Stimulated activated CD8-positive, alpha-beta memory T cell treated with anti-CD3 and anti-CD28 coated beads, Interleukin-15, amount 100 ng/mL, for 1 hour (primary cell): ENCODE data around the gene SLC7A6OS.

ENCODE experiments used
- DNase-seq: peaks from one replicate; pipeline ENCODE4 v3.0.0-alpha.2; 2020; ENCODE audit warnings: low read depth

The SLC7A6OS gene

GRCh38 chr16:68279726-68280558 lies 30.8 kb downstream of the SLC7A6OS start:
- no peak for DNase-seq

GRCh38 chr16:68276223-68276622 lies 34.5 kb downstream of the SLC7A6OS start:
- DNase-seq: no peak

- no peak for DNase-seq
Observed at GRCh38 chr16:68275611-68276191, 35.0 kb downstream of the SLC7A6OS start.

- no peak for DNase-seq
Observed at GRCh38 chr16:68274441-68274840, 36.3 kb downstream of the SLC7A6OS start.

- no peak for DNase-seq
Observed at GRCh38 chr16:68273896-68274295, 36.9 kb downstream of the SLC7A6OS start.

- no peak for DNase-seq
Observed at GRCh38 chr16:68273459-68273858, 37.3 kb downstream of the SLC7A6OS start.

- DNase-seq: no peak
Observed at GRCh38 chr16:68272507-68273209, 38.1 kb downstream of the SLC7A6OS start.

- no peak for DNase-seq
Observed at GRCh38 chr16:68270353-68270752, 40.4 kb downstream of the SLC7A6OS start.

GRCh38 chr16:68269793-68270192 lies 41.0 kb downstream of the SLC7A6OS start:
- DNase-seq: no peak

- no peak for DNase-seq
Observed at GRCh38 chr16:68267612-68268405, 42.9 kb downstream of the SLC7A6OS start.

- no peak for DNase-seq
Observed at GRCh38 chr16:68265078-68265920, 45.4 kb downstream of the SLC7A6OS start.

- peak; percentile 58 for DNase-seq
Observed at GRCh38 chr16:68264128-68265077, 46.3 kb downstream of the SLC7A6OS start, which contains the start of gene SLC7A6. SLC7A6 (plus strand) TSS chr16:68264526; CDS start chr16:68274727, 10,201 bp downstream.

GRCh38 chr16:68263559-68264127 lies 47.1 kb downstream of the SLC7A6OS start:
- DNase-seq: no peak

GRCh38 chr16:68259007-68259825 lies 51.5 kb downstream of the SLC7A6OS start:
- DNase-seq: no peak

- no peak for DNase-seq
Observed at GRCh38 chr16:68257906-68258800, 52.6 kb downstream of the SLC7A6OS start.

GRCh38 chr16:68257251-68257905 lies 53.4 kb downstream of the SLC7A6OS start:
- no peak for DNase-seq

- no peak for DNase-seq
Observed at GRCh38 chr16:68255712-68256111, 55.0 kb downstream of the SLC7A6OS start.
